Stimulated activated CD4-positive, alpha-beta T cell treated with anti-CD3 and anti-CD28 coated beads, Interleukin-2, amount 100 ng/mL, for 4 hours (primary cell): Measurements from ENCODE around the gene BAK1.
"Not testable (repeated sequence)": the region's sequence is repeated elsewhere in the genome, so short reads cannot be mapped to it uniquely, and the experiment has no call there.

Experiments used
- DNase-seq: peaks from one replicate; pipeline ENCODE4 v3.0.0-alpha.2; 2020; ENCODE audit warnings: low read depth

BAK1 gene

GRCh38 chr6:33607784-33608161 is 27.7 kb upstream of the BAK1 start:
- no peak for DNase-seq

DNA sequence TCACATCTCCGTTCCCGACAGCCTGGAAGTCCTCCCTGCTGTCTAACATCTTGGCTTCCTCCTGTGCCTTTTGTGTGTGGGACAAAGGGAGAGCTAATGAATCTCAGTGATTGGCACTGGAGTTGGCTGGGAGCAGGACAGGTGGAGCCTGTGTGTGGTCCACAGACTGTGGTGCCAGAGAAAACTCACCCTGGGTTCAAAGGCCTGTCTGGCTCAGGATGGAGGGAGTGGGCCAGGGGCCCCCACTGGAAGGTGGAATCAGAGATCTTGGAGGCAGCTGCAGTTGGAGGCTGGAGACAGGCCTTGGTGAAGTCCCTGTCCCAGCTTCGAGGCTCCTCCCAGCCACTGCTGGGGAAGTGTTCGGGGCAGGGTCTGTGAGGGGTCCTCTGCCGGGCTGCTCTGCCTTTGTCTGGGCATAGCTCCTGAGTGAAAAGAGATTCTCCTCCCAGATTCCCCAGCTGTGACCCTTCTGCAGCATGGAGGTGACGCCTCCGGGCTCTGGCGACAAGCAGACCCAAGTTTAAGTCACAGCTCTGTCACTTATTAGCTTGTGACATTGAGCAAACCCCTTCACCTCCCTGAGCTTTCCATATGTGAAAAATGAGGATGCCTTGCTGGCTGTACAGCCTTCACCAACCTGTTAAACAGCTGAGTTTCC is 27.2 kb upstream of the BAK1 start:
- no peak for DNase-seq

GRCh38 chr6:33606642-33607041 is 26.6 kb upstream of the BAK1 start:
- no peak for DNase-seq

GRCh38 chr6:33604941-33605854 is 25.1 kb upstream of the BAK1 start:
- DNase-seq: no peak

- no peak for DNase-seq
These were observed 22.1 kb upstream of the BAK1 start for GRCh38 chr6:33602180-33602579.

- DNase-seq: no peak
These were observed 20.7 kb upstream of the BAK1 start for GRCh38 chr6:33600761-33601160.

DNA sequence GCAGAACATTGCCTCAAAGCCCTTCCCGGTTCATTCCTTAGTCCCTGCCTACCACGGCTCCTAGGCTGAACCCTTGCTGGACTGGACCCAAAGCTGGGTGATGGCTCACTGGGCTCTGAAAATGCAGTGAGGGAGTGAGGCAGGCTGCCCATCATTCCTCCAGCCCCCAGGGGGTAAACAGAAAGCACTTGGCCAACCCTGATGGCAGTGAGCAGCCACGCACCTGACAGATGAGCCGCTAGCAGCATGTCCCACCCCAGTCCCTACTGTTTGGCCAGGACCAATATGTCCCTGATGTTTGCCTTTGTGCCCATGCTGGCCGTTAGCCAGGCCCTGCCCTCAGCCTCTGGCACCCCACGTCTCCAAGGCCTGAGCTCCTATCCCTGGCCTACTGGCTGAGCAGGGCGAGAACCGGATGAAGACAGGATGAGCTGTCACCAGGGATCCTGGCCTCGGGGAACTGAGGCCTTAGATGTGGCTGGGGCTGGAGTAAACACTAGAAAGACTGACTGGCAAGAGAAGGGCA is 19.4 kb upstream of the BAK1 start:
- no peak for DNase-seq

GRCh38 chr6:33597551-33598322 is 17.7 kb upstream of the BAK1 start:
- no peak for DNase-seq

- not testable (repeated sequence) for DNase-seq
These were observed 16.8 kb upstream of the BAK1 start for GRCh38 chr6:33596894-33597293.

DNA sequence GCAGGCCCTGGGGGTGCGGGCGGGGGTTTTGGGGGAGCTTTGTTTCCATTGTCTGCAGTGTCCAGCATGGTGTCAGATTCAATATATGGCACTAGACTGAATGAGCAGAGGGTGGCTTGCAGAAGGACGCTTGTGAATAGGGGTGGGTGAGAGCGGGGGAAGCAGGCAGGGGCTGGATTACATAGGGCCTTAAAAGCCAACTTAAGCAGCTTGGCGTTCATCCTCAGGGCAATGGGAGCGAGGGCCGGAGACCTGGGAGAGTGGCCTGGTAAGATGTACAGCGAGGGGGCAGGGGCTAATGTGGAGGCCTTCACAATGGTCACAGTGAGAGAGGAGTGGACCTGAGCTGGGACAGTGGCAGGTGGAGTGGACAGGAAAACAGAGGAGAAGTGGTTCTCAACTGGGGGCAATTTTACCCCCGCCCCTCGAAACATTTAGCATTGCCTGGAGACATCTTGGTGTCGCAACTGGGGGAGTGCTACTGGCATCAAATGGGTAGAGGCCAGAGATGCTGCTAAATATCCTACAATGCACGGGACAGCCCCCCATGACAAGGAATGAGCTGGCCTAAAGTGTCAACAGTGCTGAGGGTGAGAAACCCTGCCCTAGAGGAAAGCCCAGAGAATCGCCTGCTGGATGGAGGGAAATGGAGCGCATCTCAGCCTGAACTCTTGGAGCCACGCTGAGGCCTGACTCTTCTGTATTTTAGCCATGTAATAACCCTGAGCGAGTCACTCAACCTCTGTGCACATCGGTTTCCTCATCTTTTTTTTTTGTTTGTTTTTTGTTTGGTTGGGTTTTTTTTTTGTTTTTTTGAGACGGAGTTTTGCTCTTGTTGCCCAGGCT is 15.1 kb upstream of the BAK1 start:
- DNase-seq: no peak

DNA sequence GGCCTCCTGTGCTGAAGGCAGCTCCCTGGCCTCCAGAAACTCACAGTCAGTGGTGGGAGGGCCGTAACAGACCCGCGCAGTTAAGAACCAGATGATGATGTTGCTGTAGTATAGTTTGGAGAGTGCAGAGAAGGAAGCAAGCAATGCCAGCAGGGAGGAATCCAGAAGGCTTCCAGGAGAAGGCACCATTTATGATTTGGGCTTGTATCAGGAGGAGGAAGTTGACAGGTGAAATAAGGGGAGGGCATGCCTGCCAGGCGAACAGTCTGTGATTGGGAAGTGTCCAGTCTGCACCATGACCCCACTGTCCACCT is 13.3 kb upstream of the BAK1 start:
- DNase-seq: no peak

- no peak for DNase-seq
These were observed 12.7 kb upstream of the BAK1 start for GRCh38 chr6:33592595-33593413.

DNA sequence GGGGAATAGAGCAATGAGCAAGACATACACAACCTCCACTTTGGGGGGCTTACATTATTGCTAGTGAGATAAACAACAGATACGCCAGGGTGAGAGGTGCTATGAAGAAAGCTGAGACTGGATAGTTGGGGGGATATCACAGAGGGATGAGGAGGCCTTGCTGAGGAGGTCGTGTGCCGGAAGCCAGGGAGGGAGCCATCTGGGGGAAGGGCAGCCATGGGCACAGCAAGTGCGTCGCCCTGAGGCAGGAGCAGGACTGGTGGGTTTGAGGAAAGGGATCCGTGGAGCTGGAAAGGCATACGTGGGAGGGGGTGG is 12.2 kb upstream of the BAK1 start:
- DNase-seq: no peak

DNA sequence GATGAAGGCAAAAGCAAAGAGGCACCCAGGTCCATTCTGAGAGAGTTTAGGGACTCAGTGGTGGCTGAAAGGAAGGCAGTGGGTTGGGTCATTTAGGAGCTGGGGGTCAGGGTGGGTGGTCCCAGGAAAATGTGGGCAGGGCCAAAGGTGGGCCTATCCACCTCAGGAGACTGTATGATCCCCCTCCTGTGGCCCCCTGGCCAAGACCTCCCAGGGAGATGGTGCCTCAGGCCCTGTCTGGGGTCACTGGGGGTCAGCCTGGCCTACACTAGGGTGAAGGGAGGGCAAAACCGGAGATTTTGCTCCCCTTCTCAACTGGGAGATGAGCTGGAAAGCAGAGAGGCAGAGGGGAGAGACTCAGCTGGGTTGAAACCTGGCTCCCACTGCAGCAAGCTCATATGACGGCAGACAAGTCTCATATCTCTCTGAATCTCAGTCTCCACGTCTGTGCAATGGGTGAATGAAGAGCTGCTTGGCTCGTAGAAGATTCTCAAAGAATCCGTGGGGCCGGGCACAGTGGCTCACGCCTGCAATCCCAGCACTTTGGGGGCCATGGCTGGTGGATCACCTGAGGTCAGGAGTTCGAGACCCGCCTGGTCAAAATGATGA is 11.5 kb upstream of the BAK1 start:
- no peak for DNase-seq

- DNase-seq: no peak
These were observed 10.6 kb upstream of the BAK1 start for GRCh38 chr6:33590531-33591198.

DNA sequence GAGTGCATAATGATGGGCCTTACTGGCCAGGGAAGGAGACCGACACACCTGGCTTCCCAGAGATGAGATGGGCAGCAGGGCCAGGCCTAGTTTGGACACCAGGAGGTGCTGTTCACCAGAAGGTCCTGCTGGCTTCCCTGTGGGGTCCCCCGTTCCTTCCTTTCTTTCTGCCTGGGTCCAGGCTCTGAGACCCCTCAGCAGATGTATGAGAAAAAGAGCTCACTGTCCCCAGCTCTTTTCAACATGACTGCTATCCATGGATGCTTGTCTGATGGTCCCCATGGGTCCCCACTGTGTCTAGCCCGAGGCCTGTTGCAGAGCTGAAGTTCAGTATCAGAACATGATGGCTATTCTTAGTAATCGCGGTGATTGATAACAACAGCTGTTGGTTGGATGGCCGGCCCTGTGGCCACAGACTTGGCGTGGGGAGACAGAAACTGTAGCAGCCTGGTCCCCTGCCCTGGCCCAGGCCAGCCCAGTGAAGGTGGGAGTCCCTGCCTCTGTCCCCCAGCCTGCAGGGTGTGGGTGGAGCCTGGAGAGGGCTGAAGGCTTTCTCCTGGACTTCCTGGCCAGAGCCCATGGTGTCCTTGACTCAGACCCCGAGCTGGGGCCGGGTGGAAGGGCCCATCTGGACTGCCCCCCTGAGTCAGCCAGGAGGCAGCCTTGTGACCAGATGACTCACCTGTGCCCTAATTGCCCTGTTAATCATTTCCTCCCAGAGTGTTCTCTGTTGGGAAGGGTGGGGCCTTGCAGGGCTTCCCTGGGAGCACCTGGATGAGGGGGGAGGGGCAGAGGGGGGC is 9.9 kb upstream of the BAK1 start:
- no peak for DNase-seq

DNA sequence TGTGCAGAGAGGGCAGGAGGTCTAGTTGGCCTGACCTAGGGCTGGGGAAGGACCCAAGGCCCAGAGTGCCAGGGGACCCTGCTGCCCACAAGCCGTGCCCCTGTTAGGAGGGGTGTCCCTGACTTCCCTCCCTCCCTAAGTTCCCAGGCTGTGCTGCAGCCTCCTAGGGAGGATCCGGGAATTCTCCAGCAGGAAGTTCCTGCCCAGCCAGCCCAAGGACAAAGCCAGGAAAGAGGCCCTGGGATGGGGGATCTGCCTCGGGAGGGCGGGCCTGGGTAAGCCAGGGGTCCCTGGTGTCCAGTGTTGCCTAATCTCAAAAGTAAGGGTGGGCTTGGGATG is 9.3 kb upstream of the BAK1 start:
- DNase-seq: no peak

- DNase-seq: no peak
These were observed 8.8 kb upstream of the BAK1 start for GRCh38 chr6:33588894-33589293.

DNA sequence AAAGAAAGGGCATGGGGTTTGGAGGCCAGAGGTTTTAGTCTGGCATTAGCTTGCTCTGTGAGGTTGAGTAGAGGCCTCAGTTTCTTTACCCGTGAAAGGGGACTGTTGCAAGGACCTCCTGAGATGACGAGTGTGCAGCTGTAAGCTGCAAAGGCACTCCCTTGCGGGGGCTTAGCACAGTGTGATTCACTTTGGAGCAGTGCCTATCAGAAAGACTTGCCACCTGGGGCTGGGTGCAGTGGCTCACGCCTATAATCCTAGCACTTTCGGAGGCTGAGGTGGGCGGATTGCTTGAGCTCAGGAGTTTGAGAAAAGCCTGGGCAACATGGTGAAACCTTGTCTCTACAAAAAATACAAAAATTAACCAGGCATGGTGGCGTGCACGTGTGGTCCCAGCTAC is 7.5 kb upstream of the BAK1 start:
- DNase-seq: no peak
